Pulmonary artery endothelial cell (primary cell): ENCODE measurements around the gene SCOC. TPM values are rescaled to one million over a fixed set of nuclear protein-coding genes. Genes with fewer than 3 reads are reported as not detected.

Experiments used
- total RNA-seq: library from RNA; depleted of rRNA; stranded (reverse); fragments of >200 nt; gene quantifications from 2 replicates; pipeline ENCODE4 v1.2.3, GENCODE V29; 2014

SCOC gene
- total RNA-seq, 1 donor from 2014 or later = 32.6 TPM

Other genes starting within 250 kb of the SCOC start
- gene MAML3, start 219.5 kb upstream of the SCOC start, total RNA-seq = 6.3 and 9.5 TPM in 2 replicates
- gene CLGN, start 54.0 kb downstream of the SCOC start, total RNA-seq = 0.13 and 0.25 TPM in 2 replicates
- not detected in 2 replicates for gene MGAT4D, start 124.6 kb downstream of the SCOC start, total RNA-seq
- 15.9 and 16.0 TPM in 2 replicates for gene ELMOD2, start 150.5 kb downstream of the SCOC start, total RNA-seq
- gene UCP1, start 195.3 kb downstream of the SCOC start, total RNA-seq = not detected in 2 replicates